NCI-H526 treated with DMSO at 0.1 percent for 48 hours (cell line): ENCODE results near the gene EYA2.
"Not testable (repeated sequence)": the region's sequence is repeated elsewhere in the genome, so short reads cannot be mapped to it uniquely, and the experiment has no call there.

Source experiments
- DNase-seq: peaks from one replicate; lab custom pipeline; 2025; lab: John Stamatoyannopoulos, UW

Gene EYA2

DNA sequence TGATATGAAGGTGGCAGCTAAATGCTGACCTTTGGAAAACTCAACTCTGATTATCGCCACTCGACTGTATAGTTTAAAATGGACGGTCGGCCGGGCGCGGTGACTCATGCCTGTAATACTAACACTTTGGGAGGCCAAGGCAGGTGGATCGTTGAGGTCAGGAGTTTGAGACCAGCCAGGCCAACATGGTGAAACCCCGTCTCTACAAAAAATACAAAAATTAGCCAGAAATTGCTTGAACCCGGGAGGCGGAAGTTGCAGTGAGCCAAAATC lies 310.1 kb downstream of the EYA2 start:
- DNase-seq: not testable (repeated sequence)

DNA sequence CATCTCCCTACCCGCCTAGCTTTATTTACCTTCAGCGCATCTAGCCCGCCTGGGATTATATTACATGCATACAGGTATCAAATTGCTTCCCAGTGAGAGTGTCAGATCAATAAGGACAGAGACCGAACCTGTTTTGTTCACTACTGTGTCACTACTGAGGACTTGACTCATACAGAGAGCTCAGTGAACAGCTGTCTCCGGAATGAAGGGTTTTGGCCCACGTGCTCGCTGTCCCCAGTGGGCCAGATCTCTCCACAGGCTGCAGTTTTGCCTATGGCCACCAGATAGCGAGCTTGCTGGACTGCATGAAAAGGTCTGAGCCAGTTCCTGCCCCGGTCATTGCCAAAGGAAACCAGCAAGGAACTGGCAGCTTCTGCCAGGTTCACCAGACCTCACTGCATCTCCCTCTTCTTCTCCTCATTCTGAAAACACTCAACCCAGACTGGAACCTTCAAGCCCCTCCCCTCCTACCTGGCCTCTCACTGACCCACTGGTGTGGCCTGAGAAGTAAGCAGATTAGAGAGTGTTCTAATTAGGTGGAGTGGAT lies 311.0 kb downstream of the EYA2 start:
- peak; percentile 65 for DNase-seq

DNA sequence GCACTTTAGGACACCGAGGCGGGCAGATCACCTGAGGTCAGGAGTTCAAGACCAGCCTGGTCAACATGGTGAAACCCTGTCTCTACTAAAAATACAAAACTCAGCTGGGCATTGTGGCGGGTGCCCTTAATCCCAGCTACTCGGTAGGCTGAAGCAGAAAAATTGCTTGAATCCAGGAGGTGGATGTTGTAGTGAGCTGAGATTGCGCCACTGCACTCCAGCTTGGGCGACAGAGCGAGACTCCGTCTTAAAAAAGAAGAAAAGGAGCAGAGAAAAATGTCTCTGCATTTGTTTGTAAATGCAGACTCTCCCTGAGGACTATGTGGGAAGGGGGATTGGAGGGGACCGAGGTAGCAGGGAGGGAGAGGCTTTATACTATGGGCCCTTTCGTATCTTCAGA lies 311.9 kb downstream of the EYA2 start:
- DNase-seq: not testable (repeated sequence)

DNA sequence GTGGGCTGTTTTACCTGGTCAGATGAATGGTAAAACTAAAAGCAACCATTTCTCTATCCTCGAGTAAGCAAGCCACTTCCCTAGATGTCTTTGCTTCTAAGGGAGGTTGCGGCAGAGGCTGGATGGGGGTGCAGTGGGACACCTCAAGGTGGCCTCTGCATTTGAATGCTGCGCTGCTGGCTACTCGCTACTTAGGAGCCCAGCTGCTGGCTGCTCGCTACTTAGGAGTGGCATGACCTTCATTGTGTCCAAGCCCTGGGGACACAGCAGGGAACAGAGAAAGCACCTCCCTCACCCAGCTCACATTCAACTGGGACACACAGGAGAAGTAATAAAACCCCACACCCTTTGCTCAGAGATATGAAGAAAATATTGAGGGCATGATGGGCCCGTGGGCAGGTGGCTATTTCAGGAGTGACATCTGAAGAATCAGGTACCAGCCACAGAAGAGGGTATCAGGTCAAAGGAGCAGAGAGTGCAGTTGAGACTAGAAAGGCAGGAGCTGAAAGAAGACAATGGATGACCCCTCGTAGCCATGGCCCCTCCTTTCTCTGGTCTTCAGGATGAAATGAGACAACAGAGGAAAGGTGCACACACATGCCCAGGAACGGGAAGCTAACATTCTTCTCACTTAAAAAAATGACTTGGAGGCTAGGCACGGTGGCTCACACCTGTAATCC lies 312.5 kb downstream of the EYA2 start:
- DNase-seq: no peak

DNA sequence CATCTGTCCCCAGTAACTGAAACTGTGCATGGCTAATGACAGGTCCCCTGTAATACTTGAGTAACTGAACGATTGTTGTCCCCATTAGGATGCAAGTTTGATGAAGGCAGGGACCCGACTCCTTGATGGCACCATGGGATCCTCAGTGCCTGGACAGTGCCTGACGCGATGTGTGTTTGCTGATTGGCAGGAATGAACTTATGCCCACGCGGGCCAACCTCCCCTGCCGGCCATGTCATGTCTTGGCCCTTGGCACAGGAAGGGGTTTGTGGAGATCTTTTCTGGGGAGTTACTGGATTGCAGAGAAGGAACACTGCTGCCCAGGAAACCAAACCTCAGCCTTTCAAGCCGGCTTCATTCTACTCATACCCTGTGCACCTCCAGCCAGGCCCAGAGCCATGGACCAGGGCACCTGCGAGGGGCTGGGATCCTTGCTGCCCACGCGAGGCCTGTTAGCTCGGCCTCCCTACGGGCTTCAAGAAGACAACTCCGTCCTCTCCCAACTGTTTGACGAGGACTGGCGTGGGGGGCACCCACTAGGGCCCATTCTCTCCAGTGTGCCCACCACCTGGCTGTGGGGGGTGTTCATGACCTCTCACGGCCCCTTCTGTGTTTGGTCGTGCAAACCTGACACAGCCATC lies 314.0 kb downstream of the EYA2 start:
- DNase-seq: no peak

DNA sequence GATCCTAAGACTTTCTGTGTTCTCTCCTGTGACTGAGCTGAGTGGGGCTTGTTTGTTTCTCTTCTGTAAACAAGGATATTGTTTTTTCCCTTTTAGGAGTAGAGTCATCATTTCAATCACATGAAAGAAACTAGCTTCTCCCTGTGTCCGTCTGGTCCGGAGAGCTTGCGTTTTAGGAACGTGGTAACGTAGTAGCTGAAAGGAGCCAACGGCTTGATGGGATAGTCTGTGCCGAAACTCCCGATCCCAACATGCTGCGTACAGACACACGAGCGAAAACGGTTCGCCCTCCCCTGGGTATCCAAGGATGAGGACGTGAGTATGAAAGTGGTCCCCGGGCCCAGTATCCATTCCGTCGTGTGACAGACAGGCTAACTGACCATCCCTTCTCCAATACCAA lies 315.3 kb downstream of the EYA2 start:
- DNase-seq: no peak

DNA sequence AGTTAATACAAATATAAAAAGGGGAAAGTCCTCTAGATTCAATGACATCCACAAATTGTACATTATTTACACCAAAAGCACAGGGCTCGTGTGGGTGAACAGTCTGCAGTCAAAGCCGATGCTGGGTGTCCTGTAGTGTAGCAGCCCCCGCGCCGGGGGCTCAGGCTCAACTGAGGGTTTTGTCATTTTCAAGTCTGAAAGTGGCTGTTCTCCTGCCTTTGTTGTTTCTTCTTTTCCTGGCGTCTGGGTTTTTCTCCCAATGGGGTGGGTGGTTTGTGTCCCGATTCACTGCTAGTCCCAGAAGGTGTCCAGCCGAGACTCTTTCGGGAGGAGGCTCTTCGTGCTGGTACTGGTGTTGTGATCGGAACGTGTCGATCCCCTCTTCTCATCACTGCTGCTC lies 315.8 kb downstream of the EYA2 start:
- DNase-seq: no peak

DNA sequence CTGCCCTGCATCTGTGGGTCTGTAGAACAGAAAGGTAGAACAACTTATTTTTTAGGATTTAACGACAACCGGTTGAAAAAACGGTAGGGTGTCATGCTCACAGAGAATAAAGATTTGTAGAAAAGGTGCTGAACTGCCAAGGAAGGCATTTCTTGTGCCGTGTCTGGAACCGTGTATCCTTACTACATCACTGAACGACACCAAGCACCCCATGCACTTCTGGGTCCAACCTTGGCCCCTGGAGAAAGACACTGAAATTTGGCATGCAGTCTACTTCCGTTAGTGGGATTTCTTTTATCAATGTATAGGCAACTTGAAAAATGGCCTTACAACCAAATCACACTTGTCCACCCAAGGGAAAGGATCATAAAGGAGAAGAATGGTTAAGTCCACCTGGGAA lies 316.4 kb downstream of the EYA2 start:
- no peak for DNase-seq

DNA sequence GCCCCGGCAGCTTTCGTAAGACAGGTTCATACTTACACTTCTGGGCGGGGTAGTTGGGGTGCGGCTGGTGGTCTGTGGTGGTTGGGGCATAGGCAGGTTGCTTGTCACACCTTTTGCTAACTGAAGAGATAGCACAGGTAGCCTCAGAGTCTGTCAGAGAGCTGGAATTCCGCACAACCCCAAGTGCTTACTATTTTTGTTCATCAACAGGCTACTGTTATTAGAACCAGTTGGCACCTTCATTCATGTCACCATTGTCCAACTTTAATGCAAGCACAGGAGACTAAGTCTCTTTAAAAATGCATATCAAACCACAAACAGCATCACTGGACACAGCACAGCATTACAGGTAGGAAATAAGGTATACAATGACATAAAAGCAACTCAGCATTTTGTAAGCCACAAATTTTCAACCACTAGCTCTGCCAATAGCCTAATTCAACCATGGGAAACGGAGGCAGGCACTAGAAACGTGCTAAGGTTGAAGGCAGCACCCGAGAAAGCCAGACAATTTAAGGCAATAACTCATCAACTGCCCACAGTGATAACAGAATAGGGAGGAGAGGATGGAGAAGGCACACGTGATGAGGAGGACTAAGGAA lies 318.1 kb downstream of the EYA2 start:
- no peak for DNase-seq

DNA sequence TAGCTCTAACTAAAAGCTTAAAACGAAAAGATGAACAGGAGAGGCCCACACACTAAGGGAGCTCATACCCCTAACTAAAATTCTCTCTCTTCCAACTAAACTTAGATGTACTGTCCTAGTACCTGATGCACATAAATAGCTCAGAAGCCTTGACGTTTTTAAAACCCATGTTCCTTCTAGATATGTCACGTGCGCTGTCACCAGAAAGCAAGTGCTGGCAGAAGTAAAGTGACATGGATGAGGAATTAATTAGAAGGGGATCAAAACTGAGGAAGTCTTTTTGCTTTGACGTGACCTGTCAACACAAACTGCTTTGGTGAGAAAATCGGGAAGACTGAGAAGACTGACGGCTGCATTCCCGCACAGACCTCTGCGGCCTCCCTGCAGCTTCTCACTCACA lies 319.3 kb downstream of the EYA2 start:
- no peak for DNase-seq

DNA sequence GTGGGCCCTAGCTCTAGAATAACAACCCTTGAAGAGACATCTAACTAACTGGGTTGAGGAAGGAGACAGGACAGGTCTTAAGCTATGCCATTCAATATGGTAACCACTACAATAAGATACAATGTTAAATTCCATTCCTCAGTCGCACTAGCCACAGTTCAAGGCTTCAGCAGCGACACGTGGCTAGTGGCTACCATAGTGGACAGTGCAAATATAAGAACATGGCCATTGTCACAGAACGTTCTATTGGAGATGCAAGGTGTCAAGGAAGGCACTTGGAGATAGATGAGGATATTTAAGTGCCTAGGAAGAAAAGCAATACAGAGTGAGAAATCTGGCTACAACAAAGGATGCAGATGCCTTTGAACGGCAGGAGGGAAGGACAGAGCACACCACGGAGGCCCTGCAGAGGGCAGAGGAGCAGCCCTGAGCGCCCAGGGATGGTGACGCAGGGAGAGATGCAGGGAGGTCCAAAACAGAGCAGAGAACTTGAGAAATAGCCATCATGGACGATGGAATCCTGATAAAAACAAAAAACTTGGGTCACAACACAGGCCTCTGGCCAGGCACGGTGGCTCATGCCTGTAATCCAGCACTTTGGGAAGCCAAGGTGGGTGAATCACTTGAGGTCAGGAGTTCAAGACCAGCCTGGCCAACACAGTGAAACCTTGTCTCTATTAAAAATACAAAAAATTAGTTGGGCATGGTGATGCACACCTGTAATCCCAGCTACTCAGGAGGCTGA lies 321.2 kb downstream of the EYA2 start:
- DNase-seq: no peak

DNA sequence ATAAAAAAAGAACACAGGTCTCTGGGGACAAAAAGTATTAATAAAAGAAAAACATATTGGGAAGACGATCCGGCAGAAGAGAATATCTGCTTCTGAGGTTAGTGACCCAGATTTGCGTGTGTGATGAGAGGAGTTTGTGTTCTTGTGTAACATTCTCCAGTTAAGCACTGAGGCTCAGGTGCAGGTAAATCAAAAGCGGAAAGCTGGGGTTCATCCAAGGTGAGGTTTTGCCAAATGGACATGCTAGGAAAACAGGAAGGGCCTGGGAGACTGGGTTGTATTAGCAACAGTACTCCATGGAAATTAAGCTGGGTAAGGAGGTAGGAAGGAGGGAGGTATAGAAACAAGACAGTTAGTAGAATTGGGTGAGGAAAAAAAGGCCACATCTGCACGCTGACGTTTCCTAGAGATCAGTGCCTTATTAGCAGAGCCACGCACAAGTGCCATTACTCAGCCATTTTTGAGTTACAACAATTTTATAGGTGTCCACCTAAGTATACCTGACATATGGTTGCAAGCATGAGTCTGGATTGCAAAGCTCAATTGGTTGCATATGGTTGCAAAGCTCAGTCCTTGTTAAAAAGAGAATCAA lies 322.3 kb downstream of the EYA2 start:
- DNase-seq: no peak

DNA sequence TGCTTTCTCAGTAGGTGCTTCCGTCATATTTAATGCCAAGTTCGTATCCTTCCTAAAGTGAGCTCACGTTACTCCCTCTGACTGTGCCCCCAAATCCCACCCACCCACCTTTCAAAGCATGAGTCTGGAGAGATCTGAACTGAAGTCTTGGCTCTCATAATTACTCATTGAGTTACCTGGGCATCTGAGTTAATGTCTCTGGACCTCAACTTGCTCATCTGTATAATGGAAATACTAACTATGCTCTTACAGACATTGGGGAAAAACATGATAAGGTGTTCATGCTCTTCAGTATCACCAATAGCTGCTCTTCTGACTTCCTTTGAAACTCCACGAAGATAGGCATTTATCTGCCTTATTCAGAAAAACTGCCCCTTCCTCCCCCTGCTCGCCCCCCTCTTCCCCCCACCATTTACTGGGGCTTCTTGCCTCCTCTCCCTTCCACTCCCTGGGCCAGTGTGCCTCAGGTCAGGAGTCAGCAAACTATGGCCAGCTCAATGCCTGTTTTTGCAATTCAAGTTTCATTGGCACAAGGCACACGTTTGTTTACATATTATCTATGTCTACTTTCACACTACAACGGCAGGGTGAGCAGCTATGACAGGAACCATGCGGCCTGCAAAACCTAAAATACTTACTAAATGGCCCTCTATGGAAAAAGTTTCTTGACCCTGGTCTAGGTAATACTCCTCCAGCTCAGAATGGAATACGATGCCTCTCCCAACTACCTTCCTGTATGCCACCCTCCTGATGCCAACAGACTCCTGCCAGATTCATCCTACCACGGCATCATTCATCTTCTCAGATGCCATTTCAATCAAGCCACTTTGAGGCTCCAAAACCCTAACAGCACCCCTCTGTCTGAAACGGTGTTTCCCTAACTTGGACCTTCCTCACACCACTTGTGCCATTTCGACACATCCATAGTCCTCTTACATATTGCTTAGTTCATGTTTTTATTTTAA lies 323.1 kb downstream of the EYA2 start:
- DNase-seq: no peak

DNA sequence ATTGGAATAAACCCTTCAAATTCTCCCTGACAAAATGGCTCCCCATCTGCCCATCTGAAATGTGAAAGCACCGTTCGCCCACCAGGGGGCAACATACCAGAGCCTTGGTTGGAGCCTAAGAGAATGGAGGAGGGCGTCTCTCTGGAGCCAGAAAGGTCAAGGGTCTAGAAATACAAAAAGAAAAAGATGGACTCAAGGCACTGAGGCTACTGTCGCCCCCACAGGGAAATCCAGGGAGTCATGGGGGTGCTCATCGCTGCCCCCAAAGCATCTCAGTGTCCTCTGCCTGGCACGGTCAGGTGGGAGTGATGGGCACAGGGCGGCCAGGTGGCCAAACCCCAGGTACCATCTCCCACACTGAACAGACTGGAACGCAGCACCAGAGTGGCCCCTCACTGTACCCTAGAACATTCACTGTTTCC lies 325.5 kb downstream of the EYA2 start:
- no peak for DNase-seq

DNA sequence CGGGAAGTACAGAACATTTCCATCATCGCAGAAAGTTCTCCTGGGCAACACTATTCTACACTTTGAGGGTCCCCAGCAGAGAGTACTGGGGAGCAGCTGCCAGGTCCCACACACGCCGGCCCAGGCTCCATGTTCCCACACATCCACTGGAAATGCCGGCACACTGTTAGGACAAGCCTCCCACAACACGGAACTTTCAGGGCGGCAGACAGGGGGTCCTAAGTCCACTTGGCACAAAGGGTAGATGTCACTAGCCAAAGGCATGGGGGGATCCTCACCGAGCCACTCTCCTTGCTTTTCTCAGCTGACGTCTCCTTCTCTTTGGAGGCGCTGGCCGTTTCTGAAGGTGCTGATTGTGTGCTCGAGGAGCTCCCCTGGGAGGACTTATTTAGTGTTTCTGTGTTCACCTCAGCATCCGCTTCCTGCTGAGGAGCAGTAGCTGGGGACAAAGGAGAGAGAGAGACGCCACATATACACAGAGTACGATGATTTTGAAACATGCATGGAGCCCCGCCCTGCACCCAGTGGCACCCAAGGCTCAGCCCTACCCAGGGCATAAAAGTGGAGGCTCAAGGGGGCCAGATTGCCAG lies 326.5 kb downstream of the EYA2 start:
- no peak for DNase-seq

DNA sequence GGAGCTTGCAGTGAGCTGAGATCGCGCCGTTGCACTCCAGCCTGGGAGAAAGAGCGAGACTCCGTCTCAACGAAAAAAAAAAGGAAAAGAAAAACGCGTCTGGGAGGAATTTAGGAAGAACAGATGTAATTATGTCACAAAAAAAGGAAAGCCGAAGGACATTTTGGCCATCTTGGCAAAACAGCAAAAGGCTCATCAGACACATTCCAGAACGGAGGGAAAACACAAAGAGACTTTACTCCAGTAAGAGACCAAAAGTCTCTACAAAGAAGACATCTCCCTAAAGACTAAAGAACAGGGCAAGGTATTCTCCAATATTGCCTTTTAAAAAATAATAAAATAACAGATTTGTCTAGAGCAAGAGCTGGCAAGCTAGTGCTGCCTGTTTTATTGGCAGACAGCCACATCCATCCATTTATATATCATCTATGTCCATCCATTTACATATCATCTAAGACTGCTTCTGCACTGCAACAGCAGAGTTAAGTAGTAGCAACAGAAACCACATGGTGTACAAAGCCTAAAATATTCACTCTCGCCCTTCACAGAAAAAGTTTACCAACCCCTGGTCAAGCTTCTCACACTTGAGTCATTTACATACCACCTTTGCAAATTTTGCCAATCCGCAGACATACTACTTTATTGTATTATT lies 328.0 kb downstream of the EYA2 start:
- DNase-seq: no peak

DNA sequence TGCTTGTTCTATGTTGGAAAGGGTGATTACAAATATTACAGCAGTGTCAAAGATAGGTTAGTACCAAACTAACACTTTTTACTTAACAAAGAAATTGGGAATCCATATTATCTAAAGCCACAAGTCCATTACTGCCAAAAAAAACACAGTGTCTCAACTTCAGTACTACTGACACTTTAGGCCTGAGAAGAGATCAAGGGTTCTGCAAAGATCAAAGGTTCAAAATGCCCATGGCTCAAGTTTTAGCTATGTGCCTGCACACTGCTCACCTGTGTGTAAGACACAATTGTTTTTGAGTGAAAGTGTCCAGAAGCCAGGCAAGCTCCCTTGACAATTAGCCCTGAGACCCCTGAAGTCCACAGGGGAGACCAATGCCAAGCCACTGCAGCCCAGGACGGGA lies 329.3 kb downstream of the EYA2 start:
- no peak for DNase-seq

DNA sequence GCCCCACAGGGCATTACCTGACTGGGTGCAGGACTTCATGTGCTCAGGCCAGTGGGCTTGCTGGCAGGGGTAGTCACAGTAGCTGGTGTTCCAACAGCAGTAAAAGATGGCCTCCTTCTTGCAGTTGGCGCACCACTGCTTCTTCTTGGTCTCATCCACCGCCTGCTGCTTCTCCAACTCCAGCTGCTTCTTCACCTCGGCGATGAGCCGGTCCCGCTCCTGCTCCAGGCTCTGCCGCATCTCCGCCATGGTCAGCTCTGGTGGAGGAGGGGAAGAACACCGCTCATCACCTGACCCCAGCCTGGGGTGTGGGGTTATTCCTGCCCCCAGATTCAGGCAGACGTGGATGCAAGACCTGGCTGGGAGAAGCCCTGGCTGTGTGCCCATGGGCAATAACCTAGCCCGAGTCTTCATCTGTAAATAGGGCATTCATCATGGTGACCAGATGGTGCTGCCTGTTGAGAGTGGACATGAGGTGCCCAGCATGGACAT lies 329.7 kb downstream of the EYA2 start:
- DNase-seq: no peak

DNA sequence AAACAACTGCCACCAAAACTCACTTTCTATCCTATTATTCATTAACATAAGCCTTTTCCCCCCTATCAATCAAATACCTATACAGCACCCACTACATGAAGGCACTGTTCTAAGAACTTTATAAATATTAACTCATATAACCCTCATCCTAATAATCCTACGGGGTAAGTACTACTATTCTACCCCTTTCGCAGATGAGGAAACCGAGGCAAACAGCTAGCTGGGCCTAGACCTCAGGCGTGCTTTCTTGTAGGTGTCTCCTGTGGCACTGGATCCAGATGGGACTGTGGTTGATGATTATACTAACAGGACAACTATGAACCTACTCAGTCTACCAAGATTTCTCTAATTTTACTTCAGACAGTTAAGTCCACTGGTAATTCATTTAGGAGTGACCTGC lies 330.2 kb downstream of the EYA2 start:
- DNase-seq: no peak

DNA sequence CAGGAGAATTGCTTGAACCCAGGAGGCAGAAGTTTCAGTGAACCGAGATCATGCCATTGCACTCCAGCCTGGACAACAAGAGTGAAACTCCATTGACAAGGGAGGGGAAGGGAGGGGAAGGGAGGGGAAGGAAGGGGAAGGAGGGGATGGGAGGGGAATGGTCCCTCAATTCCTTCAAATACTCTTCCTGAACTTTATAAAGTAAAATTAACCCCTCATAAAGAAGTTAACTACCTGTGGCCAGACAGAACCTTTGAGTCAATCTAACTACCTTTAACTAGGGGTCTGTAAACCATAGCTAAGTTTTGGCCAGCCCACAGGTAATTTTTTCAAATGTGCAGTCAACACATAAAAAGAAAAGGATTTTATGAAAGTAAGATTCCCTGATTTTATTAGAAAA lies 330.8 kb downstream of the EYA2 start:
- DNase-seq: no peak
